GM21529 (cell line): ENCODE data around the gene FUT2.

ENCODE experiments used
- ATAC-seq: cut with Tn5 transposase; IDR thresholded peaks from one replicate; pipeline ENCODE4 v1.9.1; 2021; ENCODE audit not compliant: unreplicated experiment

The FUT2 gene

GRCh38 chr19:48724796-48725753 is 29.3 kb downstream of the FUT2 start:
- no peak for ATAC-seq

GRCh38 chr19:48726556-48726955 is 30.8 kb downstream of the FUT2 start:
- ATAC-seq, result no peak

DNA sequence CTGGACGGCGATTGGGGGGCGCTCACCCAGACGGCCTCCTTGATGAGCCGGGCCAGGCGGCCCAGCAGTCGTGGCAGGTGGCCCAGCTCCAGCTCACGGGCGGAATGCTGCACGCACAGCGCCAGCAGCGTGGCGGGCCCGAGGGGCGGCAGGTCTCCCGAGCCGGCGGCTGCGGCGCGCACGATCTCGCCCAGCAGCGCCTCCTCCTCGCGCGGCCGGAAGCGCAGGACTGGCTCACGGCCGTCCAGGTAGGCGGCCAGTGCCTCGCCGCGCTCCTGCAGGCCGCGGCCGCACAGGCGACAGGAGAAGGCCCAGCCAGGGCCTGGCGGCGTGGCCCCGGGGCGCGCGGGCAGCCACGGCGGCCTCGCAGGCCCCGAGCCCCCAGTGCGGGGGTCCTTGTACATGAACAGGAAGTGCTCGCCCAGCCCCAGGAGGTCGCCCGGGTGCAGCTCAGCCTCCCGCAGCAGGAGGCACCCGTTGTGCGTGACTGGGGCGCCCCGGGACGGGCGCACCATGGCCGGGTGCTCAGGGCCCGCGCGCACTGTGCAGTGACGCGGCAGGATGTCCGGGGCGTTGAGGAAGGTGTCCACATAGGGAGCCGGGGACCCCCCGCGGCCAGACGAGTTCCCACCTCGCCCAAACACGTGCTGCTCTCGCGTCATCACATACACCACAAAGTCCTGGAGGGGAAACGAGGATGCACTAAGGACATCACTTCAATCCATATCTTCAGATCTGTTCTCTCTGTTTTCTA is 33.3 kb downstream of the FUT2 start:
- no peak for ATAC-seq

DNA sequence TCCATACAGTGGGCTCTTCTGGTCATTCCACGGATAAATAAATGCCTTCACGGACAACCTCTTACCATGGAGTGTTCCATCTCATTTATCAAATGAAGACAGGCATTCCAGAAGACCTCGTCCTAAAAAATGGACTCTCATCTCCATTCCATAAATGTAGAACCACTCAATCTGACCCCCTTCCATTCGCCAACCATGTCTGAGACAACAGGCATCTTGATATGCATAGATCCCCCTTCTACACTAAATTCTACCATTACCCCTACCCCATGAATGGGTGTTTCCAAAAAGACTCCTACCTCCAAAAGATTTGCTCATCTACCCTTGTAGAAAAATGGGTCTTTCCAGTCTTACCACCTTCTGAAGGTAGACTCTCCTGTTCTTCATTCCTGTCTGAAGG is 35.7 kb downstream of the FUT2 start:
- ATAC-seq, result no peak

DNA sequence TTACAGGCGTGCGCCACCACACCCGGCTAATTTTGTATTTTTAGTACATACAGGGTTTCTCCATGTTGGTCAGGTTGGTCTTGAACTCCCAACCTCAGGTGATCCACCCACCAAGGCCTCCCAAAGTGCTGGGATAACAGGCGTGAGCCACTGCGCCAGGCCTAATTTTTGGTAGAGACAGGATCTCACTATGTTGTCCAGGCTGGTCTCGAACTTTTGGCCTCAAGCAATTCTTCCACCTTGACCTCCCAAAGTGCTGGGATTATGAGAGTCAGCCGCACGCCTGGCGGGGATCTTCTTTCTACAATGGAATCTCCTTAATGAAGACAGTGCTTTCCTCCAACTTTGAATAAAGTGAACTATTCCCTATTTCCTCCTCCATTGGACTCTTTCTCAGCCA is 38.9 kb downstream of the FUT2 start:
- no peak for ATAC-seq

DNA sequence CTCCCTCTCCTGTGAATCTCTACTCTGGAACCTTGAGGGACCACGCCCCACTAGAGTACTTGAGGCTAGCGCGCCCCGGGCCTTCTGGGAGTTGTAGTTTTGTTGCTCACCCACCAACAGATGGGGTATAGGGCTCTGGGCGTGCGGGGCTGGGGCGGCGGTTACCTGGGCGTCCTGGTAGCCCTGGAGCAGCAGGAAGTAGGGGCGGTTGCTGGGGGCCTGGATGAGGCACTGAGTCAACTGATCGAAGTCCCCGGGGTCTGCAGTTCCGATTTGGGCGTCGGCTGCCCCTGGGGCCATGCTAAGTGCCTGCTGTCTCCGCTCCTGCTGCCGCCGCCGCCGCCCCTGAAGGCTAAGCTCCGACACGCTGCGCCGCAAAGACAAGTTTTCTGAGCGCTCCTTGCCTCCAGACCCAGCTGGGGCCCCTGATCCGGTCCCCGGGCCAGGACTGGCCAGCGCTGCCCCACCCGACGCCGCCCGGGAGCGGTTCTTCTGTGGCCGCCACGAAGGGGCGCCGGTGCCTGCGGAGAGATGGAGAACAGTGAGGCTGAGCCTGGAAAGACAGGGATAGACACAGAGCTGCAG is 39.4 kb downstream of the FUT2 start:
- no peak for ATAC-seq

GRCh38 chr19:48737360-48737998 is 41.7 kb downstream of the FUT2 start:
- ATAC-seq, result no peak

DNA sequence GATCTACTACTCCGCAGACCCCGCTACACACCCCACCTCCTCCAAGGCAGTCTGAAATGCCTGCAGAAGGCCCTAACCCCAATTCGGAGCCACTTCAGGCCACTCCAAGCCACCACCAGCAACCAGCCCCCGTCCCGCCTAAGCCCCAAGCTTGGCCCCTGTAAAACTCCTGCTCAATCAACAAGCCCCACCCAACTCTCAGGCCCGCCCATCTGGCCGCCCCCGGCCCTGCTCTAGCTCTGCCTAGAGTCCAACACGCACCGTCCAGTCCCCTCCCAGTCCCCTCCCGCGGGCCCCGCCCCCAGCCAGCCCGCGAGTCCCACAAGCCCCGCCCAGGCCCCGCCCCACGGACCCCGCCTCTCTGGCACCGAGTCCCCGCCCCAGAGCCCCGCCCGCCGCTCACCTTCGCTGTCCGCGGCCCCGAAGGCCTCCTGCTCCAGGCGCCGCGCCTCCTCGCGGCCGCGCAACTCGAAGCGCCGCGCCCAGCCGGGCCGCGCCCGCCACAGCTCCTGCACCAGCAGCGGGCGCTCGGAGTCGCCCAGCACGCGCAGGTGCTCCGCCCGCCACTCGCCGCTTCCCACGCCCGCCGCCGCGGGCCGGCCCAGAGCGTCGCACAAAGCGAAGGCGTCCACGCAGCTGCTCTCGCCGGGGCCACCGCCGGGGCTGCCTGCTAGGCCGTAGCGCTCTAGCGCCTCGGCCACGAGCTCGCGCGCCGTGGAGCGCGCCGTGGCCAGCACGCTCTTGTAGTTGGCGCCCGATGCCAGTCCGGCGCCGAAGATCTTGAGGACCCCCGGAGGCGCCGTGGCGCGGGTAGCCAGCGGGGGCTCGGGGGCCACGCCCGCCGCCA is 43.0 kb downstream of the FUT2 start:
- peak; percentile 90 for ATAC-seq

- no peak for ATAC-seq
Observed at GRCh38 chr19:48739404-48740163, 43.8 kb downstream of the FUT2 start.

DNA sequence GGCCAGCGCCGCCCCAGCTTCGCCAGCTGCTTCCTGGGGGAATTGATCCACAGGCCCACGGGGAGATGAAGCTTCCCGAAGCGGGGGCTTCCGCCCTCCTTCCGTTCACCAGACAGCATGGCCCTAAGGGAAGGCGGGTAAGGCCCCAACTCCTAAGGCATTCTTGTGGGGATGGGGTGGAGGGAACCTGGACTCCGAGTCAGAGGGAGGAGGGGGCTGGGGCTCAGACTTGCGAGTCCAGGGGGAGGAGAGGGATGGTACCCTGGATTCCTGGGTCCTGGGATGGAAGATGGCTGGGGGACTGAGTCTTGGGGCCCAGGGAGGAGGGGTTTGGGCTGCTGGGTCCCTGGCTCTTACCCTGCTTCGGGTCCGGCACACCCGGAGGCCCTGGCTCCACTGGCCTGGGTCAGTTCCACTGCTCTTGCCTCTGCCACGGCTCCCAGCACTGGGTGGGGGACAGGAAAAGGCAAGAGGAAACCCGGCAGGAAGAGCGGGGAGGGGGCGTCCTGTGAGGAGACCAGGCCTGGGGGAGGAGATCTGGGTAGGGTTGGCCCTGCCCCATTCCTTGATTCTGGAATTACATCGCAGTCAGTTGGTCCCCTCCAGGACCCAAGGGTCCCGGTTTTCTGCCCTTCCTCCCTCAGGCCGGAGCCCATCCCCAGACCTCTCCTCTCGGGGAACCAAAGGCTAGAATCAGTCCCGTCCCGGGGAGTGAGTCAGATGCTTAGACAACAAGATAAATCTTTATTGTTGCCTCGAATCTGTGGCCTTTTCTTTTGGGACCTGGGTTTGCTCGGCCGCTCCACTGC is 44.6 kb downstream of the FUT2 start, which contains the start of gene RASIP1:
RASIP1 (minus strand) TSS at position 447 of the 809 bp plus-strand sequence; CDS start at position 119, 328 bp downstream.
- ATAC-seq, result no peak

DNA sequence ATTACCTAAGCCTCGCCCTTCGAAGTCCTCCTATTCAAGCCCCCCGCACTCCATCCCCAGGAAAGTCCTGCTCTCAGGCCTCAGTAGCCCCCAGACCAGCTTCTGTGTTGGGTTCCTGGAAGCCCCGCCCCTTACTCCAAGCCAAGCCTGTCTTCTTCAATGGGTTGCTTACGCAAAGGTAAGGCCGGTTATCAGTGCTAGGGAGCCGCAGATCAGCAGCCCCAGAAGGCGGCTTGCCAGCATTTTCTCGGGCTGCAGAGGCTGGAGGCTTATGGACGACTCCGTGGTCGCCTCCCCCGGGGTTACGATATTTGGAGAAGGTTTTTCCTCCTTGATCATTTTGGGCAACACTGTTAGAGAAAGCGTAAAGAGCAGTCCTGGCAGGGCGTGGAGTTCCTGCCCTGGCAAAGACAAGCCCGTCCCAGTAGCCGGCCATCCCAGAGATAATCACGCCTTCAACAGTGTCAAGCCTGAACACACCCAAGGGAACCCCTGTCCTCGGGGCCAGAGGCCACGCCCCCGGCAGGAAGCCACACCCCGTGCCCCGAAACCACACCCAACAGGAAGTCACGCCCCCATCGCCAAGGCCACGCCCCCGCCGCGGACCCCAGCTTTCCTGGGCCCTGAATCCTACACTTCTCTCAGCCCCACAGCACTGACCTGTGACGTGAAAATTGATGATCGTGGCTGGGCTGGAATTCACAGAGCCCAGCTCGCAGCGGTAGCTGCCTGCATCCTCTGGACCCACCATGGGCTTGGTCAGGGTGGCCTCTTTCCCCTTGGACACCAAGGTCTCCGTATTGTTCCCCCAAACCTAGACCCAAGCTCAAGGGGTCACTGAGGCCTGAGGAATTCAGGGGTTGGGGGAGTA is 45.6 kb downstream of the FUT2 start:
- no peak for ATAC-seq

DNA sequence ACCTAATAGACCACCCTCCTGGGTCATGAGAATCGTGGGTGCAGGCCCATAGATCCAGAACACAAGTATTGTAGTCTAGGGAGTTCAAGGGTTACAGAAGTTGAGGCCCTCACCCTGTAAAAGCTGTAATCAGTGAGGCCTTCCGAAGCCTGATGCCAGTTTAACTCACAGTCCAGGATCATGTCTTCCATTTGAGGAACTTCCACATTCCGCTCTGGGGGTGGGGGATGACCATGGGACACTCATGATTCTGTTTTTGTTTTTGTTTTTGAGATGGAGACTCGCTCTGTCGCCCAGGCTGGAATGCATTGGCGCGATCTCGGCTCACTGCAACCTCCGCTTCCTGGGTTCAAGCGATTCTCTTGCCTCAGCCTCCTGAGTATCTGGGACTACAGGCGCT is 46.3 kb downstream of the FUT2 start:
- ATAC-seq, result no peak

DNA sequence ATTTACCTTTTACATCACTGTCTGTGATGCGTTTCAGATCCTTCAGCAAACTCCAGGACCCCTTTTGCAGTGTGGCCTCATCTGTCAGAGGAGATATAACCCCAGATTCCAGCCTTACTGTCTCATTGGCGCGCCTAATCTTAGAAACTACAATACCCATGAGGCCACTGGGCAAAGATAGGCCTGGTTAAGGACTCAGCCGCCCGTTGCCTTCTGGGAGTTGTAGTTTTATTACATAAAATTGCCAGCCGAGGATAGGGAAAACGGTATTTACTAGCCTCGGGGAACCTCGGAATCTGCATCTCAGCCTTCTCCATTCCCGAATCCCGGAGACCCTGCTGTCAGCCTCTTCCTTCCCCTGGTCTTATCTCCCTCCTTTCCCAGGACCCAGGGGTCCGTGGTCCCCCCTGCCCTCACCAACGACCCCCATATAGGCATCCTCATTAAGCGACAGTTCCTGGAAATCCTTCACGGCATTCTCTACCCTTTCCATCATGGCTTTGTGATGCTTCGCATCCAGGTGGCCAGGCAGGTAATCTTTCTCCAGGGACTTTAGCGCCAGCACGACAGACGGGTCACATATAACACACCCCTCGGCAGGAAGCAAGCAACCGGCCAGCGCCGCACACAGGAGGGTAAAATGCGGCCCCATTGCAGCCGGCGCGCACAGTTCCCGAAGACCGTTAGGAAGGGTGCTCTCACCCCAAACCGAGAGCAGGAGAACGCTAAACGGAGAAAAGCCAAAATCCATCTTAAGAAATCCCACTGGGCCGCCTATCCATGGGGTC is 49.6 kb downstream of the FUT2 start:
- no peak for ATAC-seq

DNA sequence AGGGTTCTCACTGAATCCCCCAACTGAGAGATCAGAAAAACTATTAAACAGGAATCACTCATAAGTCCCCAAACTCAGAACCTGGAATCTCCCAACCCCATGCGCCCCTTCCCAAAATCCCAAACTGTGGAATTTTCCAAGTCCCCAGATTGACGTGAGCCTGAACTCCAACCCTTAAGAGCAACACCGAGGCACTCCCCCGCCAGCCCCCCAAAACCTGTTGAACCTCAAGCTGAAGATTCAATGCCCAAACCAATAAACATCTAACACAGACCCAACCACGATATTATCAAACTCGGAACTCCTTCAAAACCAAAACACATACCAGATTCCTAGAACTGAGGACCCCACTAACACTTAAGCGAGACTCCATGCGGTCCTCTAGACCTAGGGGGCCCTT is 50.3 kb downstream of the FUT2 start:
- ATAC-seq, result no peak

DNA sequence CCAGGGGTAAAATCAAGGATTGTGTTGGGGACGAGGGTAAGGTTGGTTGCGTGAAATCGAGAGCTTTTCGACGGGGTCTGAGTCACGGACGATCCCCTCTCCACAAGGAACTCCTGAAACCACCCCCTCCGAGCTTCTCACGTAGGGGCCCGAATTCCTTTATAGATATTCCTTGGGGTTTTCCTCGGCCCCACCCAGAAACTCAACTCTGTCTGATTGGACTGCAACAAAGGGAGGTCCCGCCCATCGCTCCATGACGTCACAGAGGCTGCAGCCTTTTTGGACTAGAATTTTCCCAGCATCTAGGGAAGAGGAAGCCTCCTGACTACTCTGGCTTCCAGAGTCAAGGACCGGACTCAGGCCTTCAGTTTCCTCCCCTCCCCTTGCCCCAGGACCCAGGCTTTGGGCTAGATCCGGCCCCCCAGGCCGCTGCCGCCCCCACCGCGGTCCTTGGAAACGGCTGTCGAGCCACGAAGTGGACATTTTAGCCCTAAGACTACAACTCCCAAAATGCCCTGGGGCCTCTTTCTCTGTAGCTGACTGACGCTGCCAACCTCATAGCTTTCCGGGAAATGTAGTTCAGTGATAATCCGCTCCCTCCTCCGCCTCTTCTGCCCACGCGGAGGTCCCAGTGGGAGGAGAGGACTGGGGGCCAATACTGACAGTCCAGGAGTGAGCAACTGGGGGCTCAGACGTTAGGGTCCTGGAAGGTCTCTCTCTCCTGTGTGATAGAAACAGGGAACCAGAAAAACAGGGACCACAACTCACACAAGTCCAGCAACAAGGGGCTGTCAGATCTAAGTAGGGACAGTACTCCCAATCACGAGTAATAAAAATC is 51.2 kb downstream of the FUT2 start, which contains the start of gene IZUMO1:
IZUMO1 (minus strand) TSS at position 172 of the 838 bp plus-strand sequence. CDS start 1,050 bp downstream, outside the sequence.
- no peak for ATAC-seq
